Kidney epithelial cell (primary cell): Measurements from ENCODE around the gene STK38L. TPM values are rescaled to one million over a fixed set of nuclear protein-coding genes. Genes with fewer than 3 reads are reported as not detected.

Experiments
- DNase-seq: peaks from one replicate; pipeline ENCODE4 v3.0.0-alpha.2; 2010; ENCODE audit warnings: low read depth
- H3K27me3 ChIP-seq: 2 replicates; pipeline ENCODE4 v1.6.0; 2011; ENCODE audit warnings: low read length; ENCODE audit not compliant: control insufficient read depth, insufficient read depth
- H3K36me3 ChIP-seq: 2 replicates; pipeline ENCODE4 v1.5.1; 2011; ENCODE audit warnings: low read length; ENCODE audit not compliant: control insufficient read depth, insufficient read depth
- H3K4me3 ChIP-seq: 2 replicates; pipeline ENCODE4 v1.5.1; 2011; ENCODE audit warnings: low read depth, mild to moderate bottlenecking, control low read depth, low read length
- total RNA-seq: library from RNA; depleted of rRNA; stranded (reverse); fragments of >200 nt; gene quantifications from 2 replicates; pipeline ENCODE4 v1.2.3, GENCODE V29; 2015
- TF ChIP-seq, protein P1 (sequence below): IDR thresholded peaks from 2 replicates; pipeline ENCODE4 v1.5.1; 2011; ENCODE audit warnings: mild to moderate bottlenecking, moderate library complexity, low read length, control low read depth, inconsistent platforms; ENCODE audit not compliant: insufficient read depth, poor library complexity, severe bottlenecking

The STK38L gene
- total RNA-seq, 1 donor from 2014 or later, result 28.0 TPM

DNA sequence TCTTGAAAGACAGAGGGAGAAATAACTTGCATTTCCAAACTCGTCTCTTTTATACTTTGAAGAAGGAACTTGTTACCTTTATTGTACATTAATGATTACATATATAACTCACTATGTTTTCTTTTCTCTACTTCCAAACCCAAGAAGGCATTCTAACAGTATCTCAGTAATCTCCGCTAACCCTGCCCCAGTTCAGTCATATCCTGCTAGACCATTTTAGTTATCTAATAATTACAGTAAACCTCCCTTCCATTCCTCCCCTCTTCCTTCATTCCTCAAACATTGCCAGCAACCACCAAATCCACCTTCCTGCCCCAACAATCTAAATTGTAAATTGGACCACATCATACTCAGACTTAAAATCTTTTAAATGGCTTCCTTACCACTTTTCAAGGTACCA, 30.6 kb downstream of the STK38L start:
- no peak overlapping the region for H3K4me3 ChIP-seq
- no peaks in the 10 kb centered on the region for H3K36me3 ChIP-seq
- H3K27me3 ChIP-seq, result no peaks in the 10 kb centered on the region
- no peak for DNase-seq
- TF ChIP-seq, protein P1, sequence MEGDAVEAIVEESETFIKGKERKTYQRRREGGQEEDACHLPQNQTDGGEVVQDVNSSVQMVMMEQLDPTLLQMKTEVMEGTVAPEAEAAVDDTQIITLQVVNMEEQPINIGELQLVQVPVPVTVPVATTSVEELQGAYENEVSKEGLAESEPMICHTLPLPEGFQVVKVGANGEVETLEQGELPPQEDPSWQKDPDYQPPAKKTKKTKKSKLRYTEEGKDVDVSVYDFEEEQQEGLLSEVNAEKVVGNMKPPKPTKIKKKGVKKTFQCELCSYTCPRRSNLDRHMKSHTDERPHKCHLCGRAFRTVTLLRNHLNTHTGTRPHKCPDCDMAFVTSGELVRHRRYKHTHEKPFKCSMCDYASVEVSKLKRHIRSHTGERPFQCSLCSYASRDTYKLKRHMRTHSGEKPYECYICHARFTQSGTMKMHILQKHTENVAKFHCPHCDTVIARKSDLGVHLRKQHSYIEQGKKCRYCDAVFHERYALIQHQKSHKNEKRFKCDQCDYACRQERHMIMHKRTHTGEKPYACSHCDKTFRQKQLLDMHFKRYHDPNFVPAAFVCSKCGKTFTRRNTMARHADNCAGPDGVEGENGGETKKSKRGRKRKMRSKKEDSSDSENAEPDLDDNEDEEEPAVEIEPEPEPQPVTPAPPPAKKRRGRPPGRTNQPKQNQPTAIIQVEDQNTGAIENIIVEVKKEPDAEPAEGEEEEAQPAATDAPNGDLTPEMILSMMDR, result no peak

DNA sequence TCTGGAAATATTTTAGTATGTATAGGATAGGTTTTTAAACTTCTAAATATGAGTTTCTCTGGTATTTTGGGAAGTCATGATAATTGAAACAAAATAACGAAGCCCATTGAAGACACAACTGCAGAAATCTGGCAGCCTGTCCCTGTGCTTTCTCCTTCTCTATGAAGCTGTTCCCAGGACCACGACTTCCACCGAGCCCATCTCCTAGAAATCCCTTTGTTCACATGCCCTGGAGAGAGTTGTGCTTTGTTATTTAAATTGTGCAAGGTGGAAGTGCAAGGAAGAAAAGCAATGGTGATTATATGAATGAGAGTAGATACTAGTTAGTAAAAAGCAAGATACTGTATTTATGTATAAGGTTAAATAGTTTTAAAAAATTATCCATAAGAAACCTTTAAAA, 32.2 kb downstream of the STK38L start:
- TF ChIP-seq, protein P1, result no peak
- Histone ChIP-seq H3K4me3 (no peak overlapping the region), H3K36me3 (no peaks in the 10 kb centered on the region), H3K27me3 (no peaks in the 10 kb centered on the region)
- DNase-seq, result no peak

GRCh38 chr12:27277846-27278260, 33.8 kb downstream of the STK38L start:
- Histone ChIP-seq H3K4me3 (no peak overlapping the region), H3K27me3 (no peaks in the 10 kb centered on the region), H3K36me3 (no peaks in the 10 kb centered on the region)
- TF ChIP-seq, protein P1, result no peak
- no peak for DNase-seq

- DNase-seq, result no peak
Measured at GRCh38 chr12:27279826-27280225, 35.7 kb downstream of the STK38L start.

DNA sequence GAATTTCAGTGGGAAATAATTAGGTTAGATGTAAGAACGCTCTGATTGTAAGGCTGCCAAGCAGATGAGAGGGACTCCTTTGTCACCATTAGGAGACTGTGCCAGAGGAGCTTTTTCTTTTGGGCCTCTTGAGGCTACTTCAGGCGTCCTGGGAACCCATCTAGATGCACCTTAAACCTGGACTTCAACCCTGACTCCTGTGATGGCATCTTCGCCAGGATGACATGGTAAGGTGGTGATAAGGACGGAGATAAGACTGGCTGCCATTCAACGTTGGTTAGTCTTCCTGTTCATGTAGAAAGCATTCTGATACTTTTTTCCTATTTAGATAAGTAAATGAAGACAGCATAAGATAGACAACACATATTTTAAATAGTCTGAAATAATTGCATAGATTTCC, 36.3 kb downstream of the STK38L start:
- DNase-seq, result no peak
- Histone ChIP-seq H3K4me3 (no peak overlapping the region), H3K36me3 (no peaks in the 10 kb centered on the region), H3K27me3 (no peaks in the 10 kb centered on the region)
- TF ChIP-seq, protein P1, result no peak

More at GRCh38 chr12:27279826-27280225, 35.7 kb downstream of the STK38L start:
- Histone ChIP-seq H3K36me3 (no peaks in the 10 kb centered on the region), H3K27me3 (no peaks in the 10 kb centered on the region), H3K4me3 (no peak overlapping the region)
- TF ChIP-seq, protein P1, result no peak

GRCh38 chr12:27282754-27283153, 38.7 kb downstream of the STK38L start:
- TF ChIP-seq, protein P1, result no peak
- Histone ChIP-seq H3K36me3 (no peaks in the 10 kb centered on the region), H3K4me3 (no peak overlapping the region), H3K27me3 (no peaks in the 10 kb centered on the region)
- no peak for DNase-seq
